Heart left ventricle (tissue), 13 donors: ENCODE results near the gene SNX5.

Source experiments
- CTCF ChIP-seq, 12 donors: fragments of 200-600 bp; sonication (generic) in 4 of 12; IDR thresholded peaks; one replicate each; pipeline versions ENCODE4 v1.5.0 to v1.8.0; 2018 to 2022; ENCODE audit warnings: antibody characterized with exemption in 12 of 12, mild to moderate bottlenecking in 5 of 12
- POLR2A ChIP-seq, 2 donors: fragments of 450-650 bp; IDR thresholded peaks; one replicate each; pipeline ENCODE4 v1.6.1; 2017; ENCODE audit warnings: antibody characterized with exemption in 2 of 2, mild to moderate bottlenecking in 2 of 2, moderate library complexity in 2 of 2
- donor health status: ischemic (EF 13 %, LVEDD 7.1; RV severe dilation, severe dysfunction).
- donor health status: DM: no; HTN: yes; CAD: no.
- donor health status: DM: no; HTN: no; CAD: no.
- donor health status: ischemic (EF 25% LVEDD 6.9; RV normal size, moderate dysfunction).
- donor health status: ischemic (EF 25% LVEDD 5.7; RV mildly dilated, moderate dysfunction).
- donor health status: ischemic (EF 35%, LVEDD 5.7; RV mildly dilated, moderate dysfunction).
- donor health status: nonischemic (EF 11% LVEDD 7.7; RV severe dilation, severe dysfunction).
- donor health status: DM: yes; HTN: yes; CAD: no.
- donor health status: PGD.
- donor health status: ischemic (EF 29% LVEDD 5.4; RV normal size, mild dysfunction).
- donor health status: nonischemic (EF 23%, LVEDD 6.1; RV moderate dilation, normal function).

DNA sequence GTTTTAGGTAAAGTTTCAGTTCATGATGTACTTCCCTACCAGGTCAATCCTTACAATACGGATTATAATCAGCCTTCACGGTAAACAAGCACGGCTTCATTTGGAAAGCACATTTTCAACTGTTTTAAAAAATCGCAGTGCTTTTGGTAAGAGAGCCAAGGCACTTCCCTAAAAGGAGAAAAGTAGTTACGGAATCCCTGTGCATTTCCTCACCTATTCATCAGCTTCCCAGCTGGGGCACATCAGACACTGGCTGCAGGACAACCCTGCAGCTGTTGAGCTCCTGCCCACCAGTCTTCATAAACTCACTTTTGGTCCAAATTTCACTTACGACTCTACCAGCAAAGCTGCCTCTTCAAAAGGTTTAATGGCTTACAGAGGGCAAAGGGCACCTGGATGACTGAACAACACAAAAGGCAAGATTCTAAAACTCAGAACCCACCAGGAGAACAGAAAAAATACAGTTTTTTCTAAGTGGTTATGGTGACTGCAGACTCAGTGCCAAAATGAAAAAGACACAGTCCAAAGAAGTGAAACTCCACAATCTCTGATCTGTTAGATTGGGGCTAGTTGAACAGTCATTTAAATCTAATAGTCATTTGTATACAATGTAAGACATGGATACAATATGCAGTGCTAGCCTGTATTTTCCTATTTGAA, 7.5 kb downstream of the SNX5 start:
- TF ChIP-seq CTCF (IDR thresholded peaks at IDR 0.05) (no peak), POLR2A (IDR thresholded peaks at IDR 0.05) (no peak)
